ENCODE measurements around the gene ITPR3. TPM values are rescaled to one million over a fixed set of nuclear protein-coding genes. Genes with fewer than 3 reads are reported as not detected.

ITPR3 gene
- total RNA-seq, 3 donors from 2014 or later (not counting 1 experiment from before 2014, with no cell fraction given): 45.5 to 66.7 (median 46.0) TPM

DNA sequence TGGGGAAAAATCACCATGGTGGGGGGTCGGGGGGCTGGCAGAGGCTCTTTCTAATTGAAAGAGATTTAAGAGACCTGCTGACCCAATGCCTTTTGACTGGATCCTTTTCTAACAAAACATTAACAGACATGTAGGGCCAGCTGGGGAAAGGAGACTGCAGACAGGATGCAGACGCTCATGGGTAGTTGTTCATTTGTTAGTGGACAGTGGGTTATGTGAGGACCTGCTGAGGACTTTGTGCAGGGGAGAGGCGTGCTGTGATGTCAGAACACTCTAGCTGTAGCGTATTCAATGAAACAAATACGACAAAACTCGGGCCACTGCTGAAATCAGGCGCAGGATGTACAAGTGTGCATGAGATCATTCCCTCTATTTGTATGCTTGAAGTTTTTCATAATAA, 124.4 kb downstream of the ITPR3 start:
- H3K9me3 Mint-ChIP-seq: no peaks in the 10 kb centered on the region
- H3K4me1 Mint-ChIP-seq: peaks cover 5% of the 10 kb centered on the region in 2 donors
- intact Hi-C loops (cut with micrococcal nuclease): no loop called here
- DNase-seq (no peak), ATAC-seq (no peak)
- Histone ChIP-seq H3K27me3 (ENCODE audit: control insufficient read depth, insufficient read depth, low read length) (no peaks in the 10 kb centered on the region), H3K4me3 (ENCODE audit: low read length) (no peak overlapping the region), H3K9me3 (ENCODE audit: control insufficient read depth, insufficient read depth, low read length) (no peaks in the 10 kb centered on the region), H3K4me1 (ENCODE audit: control insufficient read depth, insufficient read depth, low read length) (no peaks in the 10 kb centered on the region), H3K27ac (ENCODE audit: low read length) (no peak overlapping the region), H3K36me3 (ENCODE audit: control insufficient read depth, insufficient read depth, low read length) (no peaks in the 10 kb centered on the region)
- WGBS (ENCODE audit: insufficient coverage): 88% methylated on average over 7 of the region's 7 CpGs
- H3K27me3 Mint-ChIP-seq (ENCODE audit: low read depth in 2 of 2): peaks cover 7 to 12% of the 10 kb centered on the region in 2 donors
- H3K36me3 Mint-ChIP-seq: no peaks in the 10 kb centered on the region
- TF ChIP-seq, protein P1, sequence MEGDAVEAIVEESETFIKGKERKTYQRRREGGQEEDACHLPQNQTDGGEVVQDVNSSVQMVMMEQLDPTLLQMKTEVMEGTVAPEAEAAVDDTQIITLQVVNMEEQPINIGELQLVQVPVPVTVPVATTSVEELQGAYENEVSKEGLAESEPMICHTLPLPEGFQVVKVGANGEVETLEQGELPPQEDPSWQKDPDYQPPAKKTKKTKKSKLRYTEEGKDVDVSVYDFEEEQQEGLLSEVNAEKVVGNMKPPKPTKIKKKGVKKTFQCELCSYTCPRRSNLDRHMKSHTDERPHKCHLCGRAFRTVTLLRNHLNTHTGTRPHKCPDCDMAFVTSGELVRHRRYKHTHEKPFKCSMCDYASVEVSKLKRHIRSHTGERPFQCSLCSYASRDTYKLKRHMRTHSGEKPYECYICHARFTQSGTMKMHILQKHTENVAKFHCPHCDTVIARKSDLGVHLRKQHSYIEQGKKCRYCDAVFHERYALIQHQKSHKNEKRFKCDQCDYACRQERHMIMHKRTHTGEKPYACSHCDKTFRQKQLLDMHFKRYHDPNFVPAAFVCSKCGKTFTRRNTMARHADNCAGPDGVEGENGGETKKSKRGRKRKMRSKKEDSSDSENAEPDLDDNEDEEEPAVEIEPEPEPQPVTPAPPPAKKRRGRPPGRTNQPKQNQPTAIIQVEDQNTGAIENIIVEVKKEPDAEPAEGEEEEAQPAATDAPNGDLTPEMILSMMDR (IDR thresholded peaks at IDR 0.05): no peak
- H3K4me3 Mint-ChIP-seq: no peak overlapping the region
- no peak overlapping the region for H3K27ac Mint-ChIP-seq

Other genes starting within 250 kb of the ITPR3 start
- gene KIFC1, start 229.5 kb upstream of the ITPR3 start, total RNA-seq: 1 to 10 TPM; 2.7 to 4.6 (median 3.3) TPM
- 100 to 1,000 TPM; 262 to 392 (median 322) TPM for gene PHF1, start 210.3 kb upstream of the ITPR3 start, total RNA-seq
- gene CUTA, start 203.2 kb upstream of the ITPR3 start, total RNA-seq: 100 to 1,000 TPM; 166 to 186 (median 184) TPM
- gene SYNGAP1, start 201.3 kb upstream of the ITPR3 start, total RNA-seq: 10 to 100 TPM; 43.5 to 61.6 (median 55.8) TPM
- 1 to 10 TPM; 3.8 to 5.1 (median 3.9) TPM for gene ZBTB9, start 166.7 kb upstream of the ITPR3 start, total RNA-seq
- gene BAK1, start 41.0 kb upstream of the ITPR3 start, total RNA-seq: 10 to 100 TPM; 36.3 to 49.8 (median 40.7) TPM
- gene UQCC2, start 90.4 kb downstream of the ITPR3 start, total RNA-seq: 10 to 100 TPM; 15.8 to 19.6 (median 16.5) TPM
- not detected for gene IP6K3, start 125.6 kb downstream of the ITPR3 start, total RNA-seq
- gene LEMD2, start 167.8 kb downstream of the ITPR3 start, total RNA-seq: 100 to 1,000 TPM; 109 to 133 (median 121) TPM
- gene MLN, start 182.7 kb downstream of the ITPR3 start, total RNA-seq: not detected

All from natural killer cell (primary cell).